Neural cell (in vitro differentiated cells): ENCODE results near the gene TSPAN18.

Experiments
- CTCF ChIP-seq: fragments of 450-650 bp; IDR thresholded peaks from 2 replicates; pipeline ENCODE4 v1.5.1; 2014; ENCODE audit warnings: antibody characterized with exemption, mild to moderate bottlenecking, moderate library complexity; ENCODE audit not compliant: poor library complexity, severe bottlenecking
- EP300 ChIP-seq: fragments of 450-650 bp; conservative IDR thresholded peaks from 2 replicates; pipeline ENCODE4 v1.6.1; 2014; ENCODE audit warnings: antibody characterized with exemption, mild to moderate bottlenecking, moderate library complexity; ENCODE audit not compliant: poor library complexity, severe bottlenecking
- EZH2 ChIP-seq: fragments of 200-600, 300-800 bp; shearing (Covaris generic), sonication (generic); IDR thresholded peaks from 2 replicates; pipeline ENCODE4 v1.6.1; 2014; ENCODE audit warnings: antibody characterized with exemption, low read length, borderline replicate concordance, mild to moderate bottlenecking; ENCODE audit not compliant: insufficient read depth, poor library complexity, severe bottlenecking
- MXI1 ChIP-seq: fragments of 450-650 bp; conservative IDR thresholded peaks from 2 replicates; pipeline ENCODE4 v1.6.1; 2014; ENCODE audit warnings: antibody characterized with exemption, mild to moderate bottlenecking; ENCODE audit not compliant: poor library complexity, severe bottlenecking
- POLR2AphosphoS5 ChIP-seq: IDR thresholded peaks from 2 replicates; pipeline ENCODE4 v1.6.1; 2012
- RAD21 ChIP-seq: fragments of 450-650 bp; conservative IDR thresholded peaks from 2 replicates; pipeline ENCODE4 v1.6.1; 2014; ENCODE audit warnings: antibody characterized with exemption, mild to moderate bottlenecking, moderate library complexity
- REST ChIP-seq: IDR thresholded peaks from 2 replicates; pipeline ENCODE4 v1.6.1; 2012; ENCODE audit warnings: borderline replicate concordance
- SMC3 ChIP-seq: fragments of 450-650 bp; conservative IDR thresholded peaks from 2 replicates; pipeline ENCODE4 v1.6.1; 2014; ENCODE audit warnings: antibody characterized with exemption, mild to moderate bottlenecking, moderate library complexity; ENCODE audit not compliant: poor library complexity
- TAF1 ChIP-seq: IDR thresholded peaks from 2 replicates; pipeline ENCODE4 v1.6.1; 2012; ENCODE audit warnings: low read depth

- TF ChIP-seq CTCF, result no peak
- TF ChIP-seq POLR2AphosphoS5, result no peak
- TF ChIP-seq EP300, result no peak
- no peak for TF ChIP-seq RAD21
- no peak for TF ChIP-seq EZH2
- TF ChIP-seq TAF1, result no peak
- no peak for TF ChIP-seq SMC3
- TF ChIP-seq MXI1, result no peak
- no peak for TF ChIP-seq REST
These were observed 8.0 kb upstream of the TSPAN18 start for GRCh38 chr11:44718612-44719390.
